Calu3 (cell line): ENCODE measurements around the gene NT5C3A. TPM values are rescaled to one million over a fixed set of nuclear protein-coding genes. Genes with fewer than 3 reads are reported as not detected.
"Not testable (repeated sequence)": the region's sequence is repeated elsewhere in the genome, so short reads cannot be mapped to it uniquely, and the experiment has no call there.

Experiments
- BruUV-seq: library from RNA; stranded (reverse); fragments of 400-500 nt; replicated peaks from 2 replicates; lab custom pipeline; 2021; lab: Mats Ljungman, UMichigan
- CTCF ChIA-PET: fragments of 300-600 bp; sonication (Branson Sonifier 250); formaldehyde crosslinking; loops from one replicate; lab custom pipeline; 2022; ENCODE audit warnings: antibody characterized with exemption; lab: Charles Lee
- DNase-seq: peaks from one replicate; pipeline ENCODE4 v3.0.0; 2022
- H3K27ac Mint-ChIP-seq: one replicate; pipeline ENCODE4 v1.8.0; 2022; ENCODE audit warnings: mixed read lengths; ENCODE audit not compliant: unreplicated experiment
- H3K27me3 Mint-ChIP-seq: one replicate; pipeline ENCODE4 v1.8.0; 2022; ENCODE audit warnings: mixed read lengths; ENCODE audit not compliant: unreplicated experiment
- H3K36me3 Mint-ChIP-seq: one replicate; pipeline ENCODE4 v1.8.0; 2022; ENCODE audit warnings: mild to moderate bottlenecking, moderate library complexity, mixed read lengths; ENCODE audit not compliant: insufficient read depth, unreplicated experiment
- H3K4me1 Mint-ChIP-seq: one replicate; pipeline ENCODE4 v1.8.0; 2022; ENCODE audit warnings: mild to moderate bottlenecking, low read depth, mixed read lengths; ENCODE audit not compliant: unreplicated experiment
- H3K4me3 Mint-ChIP-seq: one replicate; pipeline ENCODE4 v1.8.0; 2022; ENCODE audit warnings: mild to moderate bottlenecking, low read depth, moderate library complexity, mixed read lengths; ENCODE audit not compliant: unreplicated experiment
- H3K9me3 Mint-ChIP-seq: one replicate; pipeline ENCODE4 v1.8.0; 2022; ENCODE audit warnings: low read depth, mixed read lengths; ENCODE audit not compliant: unreplicated experiment
- intact Hi-C: fragments of 100-400 bp; cut with micrococcal nuclease; formaldehyde crosslinking; loops from one replicate; pipeline ENCODE4 v1.10.0; 2022; ENCODE audit not compliant: unreplicated experiment
- total RNA-seq: library from RNA; stranded (reverse); gene quantifications from 2 replicates; pipeline ENCODE4 v1.2.3, GENCODE V29; 2022
- TF ChIP-seq, protein P1 (sequence below): fragments of 200-600 bp; IDR thresholded peaks from one replicate; pipeline ENCODE4 v1.8.0; 2022; ENCODE audit warnings: antibody characterized with exemption; ENCODE audit not compliant: unreplicated experiment

NT5C3A gene
- total RNA-seq, 1 experiment from 2014 or later: 77.7 TPM

DNA sequence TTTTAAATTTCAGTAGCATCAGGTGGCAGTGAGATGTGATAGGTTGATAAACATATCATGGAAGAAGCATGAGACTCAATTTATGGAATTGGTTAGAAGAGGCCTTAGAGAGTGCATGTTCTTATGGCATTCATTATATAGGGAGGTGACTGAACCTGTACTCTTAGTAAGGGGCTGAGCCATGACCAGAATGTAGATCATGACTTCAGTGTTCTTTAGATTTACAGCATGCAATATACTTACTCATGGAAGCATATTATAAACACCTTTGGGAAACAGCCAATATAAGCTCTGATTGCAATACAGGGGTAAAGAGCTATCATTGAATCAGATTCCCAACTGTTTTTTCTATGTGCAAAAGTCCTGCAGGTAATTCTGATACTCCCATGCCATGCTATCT is 50.2 kb downstream of the NT5C3A start:
- TF ChIP-seq, protein P1, sequence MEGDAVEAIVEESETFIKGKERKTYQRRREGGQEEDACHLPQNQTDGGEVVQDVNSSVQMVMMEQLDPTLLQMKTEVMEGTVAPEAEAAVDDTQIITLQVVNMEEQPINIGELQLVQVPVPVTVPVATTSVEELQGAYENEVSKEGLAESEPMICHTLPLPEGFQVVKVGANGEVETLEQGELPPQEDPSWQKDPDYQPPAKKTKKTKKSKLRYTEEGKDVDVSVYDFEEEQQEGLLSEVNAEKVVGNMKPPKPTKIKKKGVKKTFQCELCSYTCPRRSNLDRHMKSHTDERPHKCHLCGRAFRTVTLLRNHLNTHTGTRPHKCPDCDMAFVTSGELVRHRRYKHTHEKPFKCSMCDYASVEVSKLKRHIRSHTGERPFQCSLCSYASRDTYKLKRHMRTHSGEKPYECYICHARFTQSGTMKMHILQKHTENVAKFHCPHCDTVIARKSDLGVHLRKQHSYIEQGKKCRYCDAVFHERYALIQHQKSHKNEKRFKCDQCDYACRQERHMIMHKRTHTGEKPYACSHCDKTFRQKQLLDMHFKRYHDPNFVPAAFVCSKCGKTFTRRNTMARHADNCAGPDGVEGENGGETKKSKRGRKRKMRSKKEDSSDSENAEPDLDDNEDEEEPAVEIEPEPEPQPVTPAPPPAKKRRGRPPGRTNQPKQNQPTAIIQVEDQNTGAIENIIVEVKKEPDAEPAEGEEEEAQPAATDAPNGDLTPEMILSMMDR: no peak
- CTCF ChIA-PET: interaction anchor here (0.6 to 0.7 kb wide), 2 partner anchors 27 to 214 kb away, joined by 3 to 4 read pairs; no protein-coding TSS in a partner anchor
- Mint-ChIP-seq H3K4me1 (no peaks in the 10 kb centered on the region), H3K27ac (no peak overlapping the region), H3K9me3 (no peaks in the 10 kb centered on the region), H3K27me3 (no peaks in the 10 kb centered on the region), H3K4me3 (no peak overlapping the region), H3K36me3 (peaks cover 40% of the 10 kb centered on the region)
- intact Hi-C loops: no loop called here
- no peak for DNase-seq
- no TSS peak for BruUV-seq

DNA sequence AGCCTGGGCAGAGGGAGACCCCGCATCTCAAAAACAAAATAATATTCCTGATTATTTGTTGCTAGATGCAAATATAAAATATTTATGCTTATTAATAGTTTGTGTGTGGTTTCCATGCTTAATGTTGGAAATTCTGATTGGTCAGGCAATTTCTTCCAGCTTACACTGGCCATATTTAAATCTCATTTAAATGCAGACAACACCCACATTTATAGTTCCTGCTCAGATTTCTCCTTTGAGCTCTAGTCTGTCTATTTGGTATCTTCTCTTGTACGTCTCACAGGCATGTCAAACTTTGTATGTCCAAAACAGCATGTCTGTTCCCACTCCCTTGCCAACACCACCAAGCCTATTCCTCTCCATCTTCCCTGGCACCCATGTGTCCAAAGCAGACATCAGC is 52.8 kb downstream of the NT5C3A start:
- no peak overlapping the region for H3K27ac Mint-ChIP-seq
- H3K9me3 Mint-ChIP-seq: no peaks in the 10 kb centered on the region
- no TSS peak for BruUV-seq
- no peaks in the 10 kb centered on the region for H3K4me1 Mint-ChIP-seq
- H3K4me3 Mint-ChIP-seq: no peak overlapping the region
- TF ChIP-seq, protein P1: no peak
- CTCF ChIA-PET: interaction anchor here (0.5 kb wide), 1 partner anchor 1943 kb away, joined by 6 read pairs; no protein-coding TSS in a partner anchor
- no peak for DNase-seq
- no peaks in the 10 kb centered on the region for H3K27me3 Mint-ChIP-seq
- intact Hi-C loops: no loop called here
- H3K36me3 Mint-ChIP-seq: peaks cover 32% of the 10 kb centered on the region

DNA sequence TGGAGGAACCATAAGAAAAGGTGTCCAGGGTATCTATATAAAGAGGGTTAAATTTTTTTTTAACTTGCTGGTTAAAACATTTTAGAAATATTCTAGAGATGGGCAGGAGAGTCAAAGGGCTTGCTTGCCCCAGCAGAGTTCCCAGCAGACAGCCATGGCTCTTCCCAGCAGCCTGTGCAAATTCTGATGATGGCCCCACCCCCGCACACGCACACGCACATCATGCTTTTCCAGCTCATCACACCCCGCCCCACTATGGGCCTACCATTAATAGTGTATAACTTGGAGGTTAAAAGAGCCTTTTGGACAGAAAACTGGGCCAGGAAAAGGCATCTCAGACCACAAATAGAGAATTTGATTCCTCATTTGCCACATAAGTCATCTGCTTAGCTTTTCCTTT is 56.9 kb downstream of the NT5C3A start:
- peaks cover 17% of the 10 kb centered on the region for H3K36me3 Mint-ChIP-seq
- H3K9me3 Mint-ChIP-seq, H3K27me3 Mint-ChIP-seq, BruUV-seq, CTCF ChIA-PET, intact Hi-C loops, H3K4me3 Mint-ChIP-seq, DNase-seq, H3K27ac Mint-ChIP-seq, H3K4me1 Mint-ChIP-seq: not testable (repeated sequence)

DNA sequence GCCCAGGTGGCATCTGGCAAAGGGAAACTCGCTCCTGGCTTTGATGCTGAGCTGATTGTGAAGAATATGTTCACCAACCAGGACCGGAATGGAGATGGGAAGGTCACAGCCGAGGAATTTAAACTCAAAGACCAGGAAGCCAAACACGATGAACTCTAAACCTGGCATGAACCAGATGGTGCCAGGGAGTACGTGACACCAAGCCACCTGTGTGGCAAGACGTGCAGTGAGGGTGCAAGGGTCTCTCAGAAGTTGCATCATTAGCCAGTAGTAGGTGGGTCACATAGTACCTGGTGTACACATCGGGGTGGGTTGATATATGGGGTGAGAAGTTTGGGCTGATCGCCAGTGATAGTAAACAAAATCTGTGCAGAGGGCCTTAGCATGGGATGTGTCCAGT is 57.4 kb downstream of the NT5C3A start:
- H3K27ac Mint-ChIP-seq, DNase-seq, intact Hi-C loops, H3K27me3 Mint-ChIP-seq, H3K4me1 Mint-ChIP-seq, CTCF ChIA-PET, H3K9me3 Mint-ChIP-seq, H3K4me3 Mint-ChIP-seq, BruUV-seq: not testable (repeated sequence)
- peaks cover 12% of the 10 kb centered on the region for H3K36me3 Mint-ChIP-seq

DNA sequence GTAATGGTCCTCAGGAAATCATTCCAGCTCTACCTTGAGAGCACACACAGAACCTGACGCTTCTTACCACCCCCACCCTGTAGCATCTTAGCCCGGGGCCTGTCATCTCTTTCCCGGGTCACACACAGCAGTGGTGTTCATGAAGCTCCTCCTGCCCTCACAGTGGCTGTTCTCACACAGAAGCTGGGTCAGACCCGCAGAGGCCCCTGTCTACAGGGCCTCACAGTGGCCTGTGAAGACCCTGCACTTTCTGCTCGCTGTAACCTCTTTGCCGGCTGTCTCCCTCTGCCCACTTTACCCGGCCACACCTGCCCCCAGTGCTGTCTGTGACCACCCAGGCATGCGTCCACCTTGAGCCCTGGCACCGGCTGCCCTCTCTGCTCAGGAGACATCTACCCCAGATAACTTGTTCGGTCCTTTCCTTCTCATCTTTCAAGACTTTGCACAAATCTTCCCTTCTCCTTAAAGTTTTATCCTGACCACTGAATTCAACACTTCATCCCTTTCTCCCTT is 58.4 kb downstream of the NT5C3A start:
- H3K9me3 Mint-ChIP-seq, BruUV-seq, CTCF ChIA-PET, intact Hi-C loops, H3K4me1 Mint-ChIP-seq, DNase-seq, H3K27ac Mint-ChIP-seq, H3K36me3 Mint-ChIP-seq, H3K27me3 Mint-ChIP-seq, H3K4me3 Mint-ChIP-seq: not testable (repeated sequence)

DNA sequence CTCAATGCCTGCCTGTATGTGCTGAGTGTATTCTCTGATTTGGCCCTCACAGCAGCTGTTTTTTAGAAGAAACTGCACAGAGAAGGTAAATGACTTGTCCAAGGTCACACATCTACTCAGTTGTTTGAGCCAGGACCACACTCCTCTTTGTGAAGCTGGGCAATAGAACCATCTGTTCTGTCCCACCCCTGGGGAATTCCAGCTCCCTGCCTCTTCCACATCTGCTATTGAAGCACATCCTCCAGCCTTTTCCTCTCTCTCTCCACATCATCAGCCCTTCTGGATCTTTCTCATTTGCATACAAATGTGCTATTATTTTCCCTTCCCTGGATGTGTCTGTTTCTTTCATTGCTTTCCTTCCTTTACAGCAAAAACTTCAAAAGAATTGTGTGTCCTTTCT is 59.5 kb downstream of the NT5C3A start:
- BruUV-seq, intact Hi-C loops, DNase-seq, H3K36me3 Mint-ChIP-seq, H3K27me3 Mint-ChIP-seq, H3K27ac Mint-ChIP-seq, H3K9me3 Mint-ChIP-seq, H3K4me1 Mint-ChIP-seq, H3K4me3 Mint-ChIP-seq: not testable (repeated sequence)
- CTCF ChIA-PET: interaction anchor here (0.6 kb wide), 1 partner anchor 11 kb away, joined by 3 read pairs; no protein-coding TSS in a partner anchor

DNA sequence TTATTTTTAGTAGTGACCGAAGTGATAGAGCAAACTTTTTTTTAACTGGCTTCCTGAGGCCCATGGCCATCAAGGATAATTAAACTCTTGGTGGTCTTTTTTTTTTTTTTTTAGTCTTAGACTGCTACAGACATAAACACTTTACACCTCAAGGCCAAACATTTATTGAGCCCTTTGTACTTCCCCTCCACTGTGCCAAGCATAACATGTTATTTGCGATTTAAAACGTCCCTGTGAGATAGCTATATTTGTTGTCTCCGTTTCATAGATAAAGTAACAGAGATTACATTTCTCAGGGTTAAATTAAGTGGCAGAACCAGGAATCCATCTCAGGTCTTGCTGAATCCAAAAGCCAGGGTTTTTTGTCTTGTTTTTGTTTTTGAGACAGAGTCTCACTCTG is 63.2 kb downstream of the NT5C3A start:
- H3K9me3 Mint-ChIP-seq, CTCF ChIA-PET, H3K4me1 Mint-ChIP-seq, H3K27ac Mint-ChIP-seq, intact Hi-C loops, BruUV-seq, H3K27me3 Mint-ChIP-seq, H3K4me3 Mint-ChIP-seq, H3K36me3 Mint-ChIP-seq, DNase-seq: not testable (repeated sequence)

DNA sequence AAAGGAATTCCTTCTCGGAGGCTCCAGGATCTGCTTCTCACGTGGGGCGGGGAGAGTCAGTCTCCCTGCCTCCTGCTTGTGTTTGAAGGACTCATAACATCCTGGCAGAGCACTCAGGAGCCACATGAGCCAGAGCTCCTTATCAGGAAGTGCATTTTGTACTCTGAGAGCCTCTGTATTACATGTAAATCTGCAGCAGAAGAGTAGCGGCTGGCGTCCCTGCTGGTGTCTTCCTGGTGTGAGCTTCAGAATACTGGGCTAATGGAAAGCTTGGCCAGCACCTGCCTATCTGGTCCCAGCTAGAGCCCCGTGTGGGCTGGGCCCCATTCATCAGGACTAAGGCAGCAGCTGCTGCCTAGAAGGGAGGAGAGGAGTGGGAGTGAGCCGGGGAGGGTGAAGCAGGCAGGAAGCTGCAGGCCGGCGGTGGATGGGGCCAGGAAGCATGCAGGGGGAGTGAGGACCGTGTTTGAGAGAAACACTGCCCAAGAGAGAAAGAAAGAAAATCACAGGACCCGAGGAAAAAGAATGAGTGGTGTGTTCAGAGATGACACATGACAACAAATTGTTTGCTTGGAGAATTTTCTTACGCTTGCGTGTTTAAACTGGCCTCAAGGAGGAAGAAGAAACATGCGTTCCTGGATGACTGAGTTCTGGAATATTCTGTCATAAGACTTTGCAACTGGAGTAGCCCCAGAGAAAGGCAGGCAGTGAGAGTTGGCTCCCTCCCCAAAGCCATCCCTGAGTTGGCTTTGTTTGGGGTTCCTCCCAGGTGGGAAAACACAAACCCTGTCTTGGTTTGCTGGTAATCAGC is 64.0 kb downstream of the NT5C3A start:
- H3K4me3 Mint-ChIP-seq, CTCF ChIA-PET, intact Hi-C loops, H3K4me1 Mint-ChIP-seq, H3K27ac Mint-ChIP-seq, H3K27me3 Mint-ChIP-seq, BruUV-seq, DNase-seq, H3K9me3 Mint-ChIP-seq, H3K36me3 Mint-ChIP-seq: not testable (repeated sequence)
